HUES64 (cell line): ENCODE measurements around the gene XIRP2.

Experiments
- H3K27ac ChIP-seq: 2 replicates; pipeline ENCODE4 v1.7.0; 2013; ENCODE audit warnings: low read depth, low read length, inconsistent platforms
- H3K27me3 ChIP-seq: 2 replicates; pipeline ENCODE4 v1.6.1; 2013; ENCODE audit warnings: mild to moderate bottlenecking, low read length; ENCODE audit not compliant: insufficient read depth
- H3K36me3 ChIP-seq: 2 replicates; pipeline ENCODE4 v1.6.1; 2013; ENCODE audit warnings: mild to moderate bottlenecking, low read length; ENCODE audit not compliant: insufficient read depth
- H3K4me1 ChIP-seq: 2 replicates; pipeline ENCODE4 v1.6.1; 2013; ENCODE audit warnings: mild to moderate bottlenecking, low read length, moderate library complexity; ENCODE audit not compliant: insufficient read depth
- H3K4me3 ChIP-seq: 2 replicates; pipeline ENCODE4 v1.5.1; 2013; ENCODE audit warnings: mild to moderate bottlenecking, low read length, moderate library complexity
- H3K9ac ChIP-seq: 2 replicates; pipeline ENCODE4 v1.6.1; 2013; ENCODE audit warnings: mild to moderate bottlenecking, low read depth, low read length
- H3K9me3 ChIP-seq: 2 replicates; pipeline ENCODE4 v1.6.1; 2013; ENCODE audit warnings: low read depth, low read length; ENCODE audit not compliant: insufficient read depth
- WGBS: fragments of 150-250, 120-280 bp; methylation state at CpG from one replicate; pipeline ENCODE4 v1.1.7; 2013; ENCODE audit warnings: missing lambda C conversion rate; 5-methylcytosine and 5-hydroxymethylcytosine counted together

The XIRP2 gene

DNA sequence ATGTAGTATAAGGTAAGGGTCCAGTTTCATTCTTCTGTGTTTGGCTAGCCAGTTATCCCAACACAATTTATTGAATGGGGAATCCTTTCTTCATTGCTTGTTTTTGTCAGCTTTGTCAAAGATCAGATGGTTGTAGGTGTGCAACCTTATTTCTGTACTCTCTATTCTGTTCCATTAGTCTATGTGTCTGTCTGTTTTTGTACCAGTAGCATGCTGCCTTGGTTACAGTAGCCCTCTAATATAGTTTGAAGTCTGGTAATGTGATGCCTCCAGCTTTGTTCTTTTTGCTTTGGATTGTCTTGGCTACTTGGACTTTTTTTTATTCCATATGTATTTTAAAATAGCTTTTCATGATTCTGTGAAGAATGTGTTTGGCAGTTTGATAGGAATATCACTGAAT is 222.1 kb downstream of the XIRP2 start:
- H3K4me3 ChIP-seq = no peak overlapping the region
- H3K27me3 ChIP-seq = no peaks in the 10 kb centered on the region
- H3K9me3 ChIP-seq = peaks cover 8% of the 10 kb centered on the region
- H3K9ac ChIP-seq = no peak overlapping the region
- no peak overlapping the region for H3K27ac ChIP-seq
- H3K4me1 ChIP-seq = no peaks in the 10 kb centered on the region
- H3K36me3 ChIP-seq = no peaks in the 10 kb centered on the region

DNA sequence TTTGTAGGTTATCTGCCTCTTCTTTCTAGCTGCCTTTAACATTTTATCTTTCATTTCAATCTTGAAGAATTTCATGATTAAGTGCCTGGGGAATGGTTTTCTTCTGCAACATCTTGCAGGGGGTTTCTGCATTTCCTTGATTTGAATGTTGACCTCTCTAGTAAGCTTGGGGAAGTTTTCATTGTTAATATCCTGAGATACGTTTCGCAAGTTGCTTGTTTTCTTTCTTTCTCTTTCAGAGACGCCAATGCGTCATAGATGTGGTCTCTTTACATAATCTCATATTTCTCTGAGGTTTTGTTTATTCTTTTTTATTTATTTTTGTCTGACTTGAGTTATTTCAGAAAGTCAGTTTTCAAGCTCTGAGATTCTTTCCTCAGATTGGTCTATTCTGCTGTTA is 225.7 kb downstream of the XIRP2 start:
- no peak overlapping the region for H3K9ac ChIP-seq
- no peaks in the 10 kb centered on the region for H3K27me3 ChIP-seq
- 94% methylated on average over 2 of the region's 4 CpGs for WGBS
- no peak overlapping the region for H3K4me3 ChIP-seq
- H3K27ac ChIP-seq = no peak overlapping the region
- H3K9me3 ChIP-seq = no peaks in the 10 kb centered on the region
- H3K4me1 ChIP-seq = peaks cover 6% of the 10 kb centered on the region; the same call in 1 of the 2 replicates
- H3K36me3 ChIP-seq = no peaks in the 10 kb centered on the region

DNA sequence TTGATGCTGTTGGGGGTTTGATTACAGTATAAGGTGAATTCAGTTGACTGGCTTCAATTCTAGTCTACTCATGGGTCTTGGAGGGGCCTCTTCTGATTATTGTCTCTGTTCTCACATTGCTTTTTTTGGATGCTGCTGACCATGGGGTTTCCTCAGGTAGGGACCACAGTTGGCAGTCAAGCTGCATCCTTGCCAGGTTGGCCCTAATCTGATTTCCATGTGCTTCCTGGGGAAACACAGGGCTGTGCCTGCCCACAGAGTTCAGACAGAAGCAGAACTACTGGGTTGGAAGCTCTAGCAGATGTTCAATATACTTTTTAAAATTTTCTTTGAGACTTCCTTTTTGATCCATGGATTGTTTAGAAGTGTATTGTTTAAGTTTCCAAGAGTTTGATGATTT is 227.3 kb downstream of the XIRP2 start:
- Histone ChIP-seq H3K27ac (no peak overlapping the region), H3K9ac (no peak overlapping the region), H3K4me1 (peaks cover 6% of the 10 kb centered on the region; the same call in 1 of the 2 replicates), H3K27me3 (no peaks in the 10 kb centered on the region), H3K4me3 (no peak overlapping the region), H3K36me3 (no peaks in the 10 kb centered on the region), H3K9me3 (no peaks in the 10 kb centered on the region)

DNA sequence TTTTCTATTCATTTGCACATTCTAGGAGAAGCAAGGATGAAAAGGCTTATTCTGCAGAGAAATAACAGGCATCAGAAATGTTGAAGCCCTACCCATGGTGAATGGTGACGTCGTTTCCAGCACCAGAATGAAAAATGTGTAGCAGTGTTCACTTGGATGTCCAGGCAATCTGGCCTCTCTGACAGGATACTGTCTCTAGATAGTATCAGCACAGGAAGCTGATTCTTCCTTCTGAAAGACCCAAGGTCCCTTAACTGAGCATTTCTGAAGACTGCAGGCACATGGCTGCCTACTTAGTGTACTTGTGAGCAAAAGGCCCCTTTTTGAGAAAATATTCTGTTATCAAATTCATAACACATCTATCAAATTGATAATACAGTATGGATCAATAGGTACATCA is 234.1 kb downstream of the XIRP2 start:
- Histone ChIP-seq H3K4me3 (no peak overlapping the region), H3K9ac (no peak overlapping the region), H3K36me3 (no peaks in the 10 kb centered on the region), H3K27ac (no peak overlapping the region), H3K4me1 (peaks cover 3% of the 10 kb centered on the region; the same call in 1 of the 2 replicates), H3K9me3 (no peaks in the 10 kb centered on the region), H3K27me3 (no peaks in the 10 kb centered on the region)
- WGBS = over 99% methylated on average over 2 of the region's 2 CpGs

DNA sequence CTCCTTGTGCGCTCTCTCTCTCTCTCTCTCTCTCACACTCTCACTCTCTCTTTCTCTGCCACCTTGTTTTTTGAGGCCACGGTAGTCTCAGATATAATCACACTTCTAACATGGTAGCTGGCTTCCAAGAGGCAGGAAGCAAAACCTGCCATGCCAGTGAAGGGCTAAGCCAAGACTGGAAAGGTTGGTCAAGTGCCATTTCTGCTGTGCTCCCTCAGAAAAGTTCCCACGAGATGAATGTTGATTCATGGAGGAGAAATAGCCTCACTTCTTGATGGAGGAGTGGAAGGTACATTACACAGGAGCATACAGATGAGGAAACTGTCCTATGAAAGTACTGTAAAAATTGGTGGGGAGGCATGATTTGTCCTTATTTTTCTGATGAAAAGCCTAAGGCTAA is 237.9 kb downstream of the XIRP2 start:
- Histone ChIP-seq H3K36me3 (no peaks in the 10 kb centered on the region), H3K9me3 (no peaks in the 10 kb centered on the region), H3K27me3 (no peaks in the 10 kb centered on the region), H3K4me1 (no peaks in the 10 kb centered on the region), H3K9ac (no peak overlapping the region), H3K4me3 (no peak overlapping the region), H3K27ac (no peak overlapping the region)
- WGBS = 89% methylated on average over 3 of the region's 3 CpGs

DNA sequence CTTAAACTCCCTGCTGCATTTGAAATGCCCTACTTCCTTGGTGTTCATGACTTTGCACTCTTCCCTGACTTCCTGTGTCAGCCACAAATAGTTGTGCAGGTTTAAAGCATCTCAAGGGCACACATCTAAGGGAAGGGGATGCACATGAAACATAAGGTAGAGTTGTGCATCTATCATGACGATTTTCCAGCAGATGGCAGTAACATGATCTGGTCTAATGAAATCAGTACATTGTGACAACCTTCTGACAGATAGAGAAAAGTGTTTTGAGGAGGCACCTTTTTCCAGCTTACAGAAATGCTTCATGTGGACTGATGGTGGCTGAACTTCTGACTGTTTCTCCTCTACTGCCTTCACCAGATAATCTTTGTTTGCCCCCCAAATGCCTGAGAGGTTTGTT is 238.9 kb downstream of the XIRP2 start:
- no peaks in the 10 kb centered on the region for H3K36me3 ChIP-seq
- no peak overlapping the region for H3K9ac ChIP-seq
- no peak overlapping the region for H3K4me3 ChIP-seq
- no peak overlapping the region for H3K27ac ChIP-seq
- no peaks in the 10 kb centered on the region for H3K4me1 ChIP-seq
- no peaks in the 10 kb centered on the region for H3K27me3 ChIP-seq
- H3K9me3 ChIP-seq = no peaks in the 10 kb centered on the region
- WGBS = 52% methylated on average over 1 of the region's 1 CpG

DNA sequence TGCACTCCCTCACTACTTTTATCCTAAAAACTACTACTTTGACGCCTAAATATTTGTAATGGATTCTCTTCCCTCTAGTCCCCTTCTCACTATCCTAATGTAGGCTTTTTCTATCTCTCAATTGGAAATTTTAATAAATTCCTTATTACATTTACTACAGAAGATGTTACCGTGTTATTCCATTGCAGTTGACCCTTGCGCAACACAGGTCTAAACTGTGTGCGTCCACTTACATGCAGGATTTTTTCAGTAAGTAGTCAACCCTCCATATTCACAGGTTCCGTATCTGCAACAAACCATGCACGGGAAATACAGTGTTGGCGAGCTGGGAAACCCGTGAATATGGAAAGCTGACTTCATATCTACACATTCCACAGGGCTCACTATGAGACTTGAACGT is 239.8 kb downstream of the XIRP2 start:
- Histone ChIP-seq H3K9ac (no peak overlapping the region), H3K4me1 (no peaks in the 10 kb centered on the region), H3K36me3 (no peaks in the 10 kb centered on the region), H3K4me3 (no peak overlapping the region), H3K27me3 (no peaks in the 10 kb centered on the region), H3K27ac (no peak overlapping the region), H3K9me3 (no peaks in the 10 kb centered on the region)
- 97% methylated on average over 9 of the region's 9 CpGs for whole genome bisulfite sequencing

DNA sequence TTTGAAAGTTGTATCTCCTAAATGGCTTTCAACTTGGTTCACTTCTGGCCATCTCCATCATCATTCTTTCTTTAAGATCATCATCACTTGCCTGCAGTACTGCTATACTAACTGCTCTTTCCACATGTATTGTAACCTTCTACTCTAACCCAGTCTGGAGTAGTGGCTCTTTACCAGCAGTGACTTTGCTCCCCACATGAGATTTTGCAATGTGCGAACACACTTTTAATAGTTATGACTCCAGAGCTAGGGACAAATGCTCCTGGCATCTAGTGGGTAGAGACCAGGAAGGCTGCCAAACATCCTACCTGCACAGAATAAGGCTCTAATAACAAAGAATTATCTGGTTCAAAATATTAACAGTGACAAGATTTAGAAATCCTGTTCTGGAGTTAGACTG is 243.8 kb downstream of the XIRP2 start:
- 95% methylated on average over 1 of the region's 1 CpG for WGBS
- H3K9ac ChIP-seq = no peak overlapping the region
- H3K4me3 ChIP-seq = no peak overlapping the region
- H3K27me3 ChIP-seq = no peaks in the 10 kb centered on the region
- H3K9me3 ChIP-seq = no peaks in the 10 kb centered on the region
- H3K36me3 ChIP-seq = no peaks in the 10 kb centered on the region
- H3K27ac ChIP-seq = no peak overlapping the region
- H3K4me1 ChIP-seq = no peaks in the 10 kb centered on the region

DNA sequence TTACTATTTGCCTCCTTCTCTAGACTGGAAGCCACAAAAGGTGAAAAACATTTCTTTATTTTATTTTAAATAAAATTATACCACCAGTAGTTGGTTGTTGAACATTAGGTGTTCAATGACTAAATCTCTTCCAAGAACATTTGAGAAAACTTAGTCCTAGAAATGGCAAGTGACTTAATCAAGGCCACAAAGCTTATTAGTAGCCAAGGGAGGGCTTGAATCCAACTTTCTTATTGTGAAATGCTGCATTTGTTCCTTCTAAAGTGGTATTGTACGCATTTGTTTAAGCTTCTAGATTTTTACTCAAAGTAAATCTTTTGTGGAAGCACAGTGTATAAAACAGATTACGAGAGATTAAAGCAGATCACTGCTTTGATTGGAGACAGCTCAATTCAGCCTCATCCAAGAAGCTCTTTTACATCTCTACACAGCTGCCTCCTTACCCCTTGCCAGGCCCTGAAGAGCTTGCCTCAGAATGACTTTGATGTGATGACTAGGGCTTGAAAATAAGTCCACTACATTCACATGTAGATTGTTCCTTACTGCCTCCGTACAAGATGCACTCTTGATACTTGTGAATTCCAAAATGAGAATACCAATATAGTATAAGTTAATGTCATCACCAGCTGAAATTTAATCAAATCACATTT is 244.8 kb downstream of the XIRP2 start:
- Histone ChIP-seq H3K4me1 (no peaks in the 10 kb centered on the region), H3K9me3 (no peaks in the 10 kb centered on the region), H3K27ac (no peak overlapping the region), H3K27me3 (no peaks in the 10 kb centered on the region), H3K36me3 (no peaks in the 10 kb centered on the region), H3K9ac (no peak overlapping the region), H3K4me3 (no peak overlapping the region)
- 94% methylated on average over 2 of the region's 3 CpGs for WGBS

DNA sequence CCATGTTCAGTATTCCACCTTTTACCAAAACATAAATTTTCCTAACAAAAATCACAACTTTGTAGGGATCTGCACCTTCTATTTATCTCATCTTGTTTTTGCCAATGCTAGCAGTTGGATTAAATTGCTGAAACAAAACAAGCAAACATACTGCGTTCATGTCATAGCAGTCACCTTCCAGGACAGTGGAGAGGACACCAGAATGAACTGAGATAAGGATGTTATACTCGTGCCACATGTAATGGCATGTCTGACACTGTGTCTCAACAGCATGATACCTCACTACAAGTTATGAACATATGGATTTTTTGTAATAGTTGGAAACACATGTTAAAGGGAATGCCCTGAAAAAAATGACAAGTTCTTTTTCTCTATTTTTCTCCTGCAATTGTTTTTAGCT is 245.3 kb downstream of the XIRP2 start:
- WGBS = 95% methylated on average over 2 of the region's 2 CpGs
- no peaks in the 10 kb centered on the region for H3K27me3 ChIP-seq
- H3K9me3 ChIP-seq = no peaks in the 10 kb centered on the region
- H3K36me3 ChIP-seq = no peaks in the 10 kb centered on the region
- no peaks in the 10 kb centered on the region for H3K4me1 ChIP-seq
- H3K9ac ChIP-seq = no peak overlapping the region
- H3K27ac ChIP-seq = no peak overlapping the region
- H3K4me3 ChIP-seq = no peak overlapping the region

DNA sequence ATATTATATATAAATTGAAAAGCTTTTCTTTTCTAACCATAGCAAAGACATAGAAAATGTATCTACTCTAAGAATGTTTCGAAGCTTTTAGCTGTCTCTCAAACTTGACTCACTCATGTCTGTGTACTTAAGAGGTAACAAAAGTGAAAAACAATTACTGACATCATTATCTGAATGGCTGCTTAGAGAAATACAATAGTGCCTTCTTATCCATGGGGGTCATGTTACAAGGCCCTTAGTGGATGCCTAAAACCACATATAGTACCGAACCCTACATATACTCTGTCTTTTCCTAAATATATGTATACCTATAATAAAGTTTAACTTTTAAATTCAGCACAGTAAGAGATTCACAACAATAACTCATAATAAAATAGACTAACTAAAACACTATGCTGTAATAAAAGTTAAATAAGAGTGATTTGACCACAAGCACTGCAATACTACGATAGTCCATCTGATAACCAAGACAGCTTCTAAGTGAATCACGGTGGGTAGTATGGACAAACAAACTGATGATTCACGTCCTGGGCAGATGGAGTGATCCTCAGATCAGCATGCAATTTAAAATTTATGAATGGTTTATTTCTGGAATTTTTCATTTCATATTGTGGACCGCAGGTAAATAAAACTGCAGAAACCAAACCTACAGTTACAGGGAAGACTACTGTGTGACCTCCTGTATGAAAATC is 246.2 kb downstream of the XIRP2 start:
- Histone ChIP-seq H3K27me3 (no peaks in the 10 kb centered on the region), H3K9ac (no peak overlapping the region), H3K4me1 (no peaks in the 10 kb centered on the region), H3K9me3 (no peaks in the 10 kb centered on the region), H3K27ac (no peak overlapping the region), H3K4me3 (no peak overlapping the region), H3K36me3 (no peaks in the 10 kb centered on the region)
- 96% methylated on average over 4 of the region's 6 CpGs for WGBS

DNA sequence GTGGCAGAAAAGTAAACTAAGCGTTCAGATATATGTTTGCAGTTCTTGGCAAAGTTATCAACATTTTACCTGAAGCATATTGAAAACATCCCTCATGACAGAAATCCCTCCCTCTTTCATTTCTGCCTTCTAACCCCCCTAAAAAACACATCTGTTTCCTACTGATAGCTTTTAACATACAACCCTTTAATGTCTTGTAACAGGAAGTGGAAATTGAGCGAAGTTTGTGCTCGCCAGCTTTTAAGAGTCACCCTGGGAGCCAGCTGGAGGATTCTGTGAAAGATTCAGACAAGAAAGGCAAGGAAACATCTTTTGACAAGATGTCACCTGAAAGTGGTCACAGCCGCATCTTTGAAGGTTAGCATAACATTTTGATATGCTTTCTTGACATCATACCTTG is 247.4 kb downstream of the XIRP2 start:
- 72% methylated on average over 4 of the region's 4 CpGs for WGBS
- Histone ChIP-seq H3K27me3 (no peaks in the 10 kb centered on the region), H3K36me3 (no peaks in the 10 kb centered on the region), H3K9me3 (no peaks in the 10 kb centered on the region), H3K4me3 (no peak overlapping the region), H3K4me1 (no peaks in the 10 kb centered on the region), H3K9ac (no peak overlapping the region), H3K27ac (no peak overlapping the region)
